ENCODE results near the gene ZNF581.

Gene ZNF581

DNA sequence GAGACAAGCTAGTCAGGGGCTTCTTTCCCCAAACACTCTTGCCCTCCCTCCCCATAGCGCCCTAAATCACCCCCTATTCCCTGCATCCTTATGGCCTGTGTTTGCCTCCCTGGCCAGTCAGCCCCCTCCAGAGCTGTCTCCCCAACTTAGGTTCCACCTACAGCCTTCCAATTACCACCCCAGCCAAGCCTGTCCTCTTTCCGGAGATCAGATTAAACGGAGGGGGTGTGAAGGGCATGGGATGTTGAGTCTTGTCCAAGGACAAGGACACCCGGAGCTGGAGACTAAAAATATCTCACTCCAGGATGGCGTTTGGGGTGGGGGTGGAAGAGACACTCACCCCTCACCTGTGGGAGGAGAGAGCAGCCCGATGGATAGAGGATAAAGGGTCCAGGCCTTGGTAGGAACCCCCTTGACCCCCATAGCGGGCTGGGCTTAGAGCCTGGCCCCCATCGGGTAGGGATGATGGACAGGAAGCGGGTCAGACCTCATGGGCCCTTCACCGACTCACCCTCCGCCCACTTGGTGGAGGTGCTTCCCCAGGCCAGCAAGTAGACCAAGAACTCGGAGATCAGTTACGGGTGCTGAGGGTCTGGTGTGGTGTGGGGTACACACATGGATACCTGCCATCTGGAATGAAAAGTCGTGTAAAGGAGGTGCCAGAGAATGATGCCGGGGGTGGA, 32.0 kb upstream of the ZNF581 start:
- DNase-seq (ENCODE audit: low read depth in 4 of 4, low spot score in 1 of 4): no peak

DNA sequence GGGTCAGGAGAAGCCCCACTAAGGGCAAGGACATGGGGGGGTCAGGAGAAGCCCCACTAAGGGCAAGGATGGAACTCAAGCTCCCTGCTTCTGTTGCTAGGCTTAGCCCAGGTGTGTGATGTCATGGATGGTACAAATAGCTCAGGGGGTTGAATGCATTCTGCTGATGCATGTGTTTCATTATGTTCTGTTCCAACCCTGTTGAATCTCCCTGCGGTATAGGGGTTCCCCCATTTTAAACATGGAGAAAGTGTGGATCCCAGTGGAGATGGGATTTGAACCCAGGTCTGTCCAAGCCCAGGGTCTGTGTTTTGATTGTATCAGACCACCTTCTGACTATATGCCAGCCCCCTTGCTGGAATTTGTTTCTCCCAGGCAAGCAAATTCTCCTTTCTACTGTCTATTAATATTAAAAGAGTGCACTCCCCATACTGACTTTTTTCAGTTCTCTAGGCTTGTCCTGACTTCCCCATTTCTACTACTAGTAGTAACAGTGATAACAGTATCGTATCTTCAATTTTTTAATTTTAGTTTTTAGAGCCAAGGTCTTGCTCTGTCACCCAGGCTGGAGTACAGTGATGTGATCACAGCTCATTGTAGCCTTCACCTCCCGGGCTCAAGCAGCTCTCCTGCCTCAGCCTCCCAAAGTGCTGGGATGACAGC, 31.3 kb upstream of the ZNF581 start:
- no peak for DNase-seq (ENCODE audit: low read depth in 4 of 4, low spot score in 1 of 4)

DNA sequence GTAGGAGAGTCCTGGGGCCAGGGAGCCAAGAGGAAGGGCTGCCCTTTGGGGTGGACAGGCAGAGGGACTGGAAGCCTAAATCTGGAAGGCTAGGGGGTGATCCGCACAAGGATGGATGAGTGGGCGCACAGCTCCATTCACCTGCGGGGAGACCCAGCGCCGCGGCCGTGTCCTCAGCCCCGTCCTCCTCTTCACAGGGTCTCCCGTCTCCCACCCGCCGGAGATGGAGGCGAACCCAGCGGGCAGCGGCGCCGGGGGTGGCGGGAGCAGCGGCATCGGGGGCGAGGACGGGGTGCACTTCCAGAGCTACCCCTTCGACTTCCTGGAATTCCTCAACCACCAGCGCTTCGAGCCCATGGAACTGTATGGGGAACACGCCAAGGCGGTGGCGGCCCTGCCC, 30.1 kb upstream of the ZNF581 start:
- no peak for DNase-seq (ENCODE audit: low read depth in 4 of 4, low spot score in 1 of 4)

DNA sequence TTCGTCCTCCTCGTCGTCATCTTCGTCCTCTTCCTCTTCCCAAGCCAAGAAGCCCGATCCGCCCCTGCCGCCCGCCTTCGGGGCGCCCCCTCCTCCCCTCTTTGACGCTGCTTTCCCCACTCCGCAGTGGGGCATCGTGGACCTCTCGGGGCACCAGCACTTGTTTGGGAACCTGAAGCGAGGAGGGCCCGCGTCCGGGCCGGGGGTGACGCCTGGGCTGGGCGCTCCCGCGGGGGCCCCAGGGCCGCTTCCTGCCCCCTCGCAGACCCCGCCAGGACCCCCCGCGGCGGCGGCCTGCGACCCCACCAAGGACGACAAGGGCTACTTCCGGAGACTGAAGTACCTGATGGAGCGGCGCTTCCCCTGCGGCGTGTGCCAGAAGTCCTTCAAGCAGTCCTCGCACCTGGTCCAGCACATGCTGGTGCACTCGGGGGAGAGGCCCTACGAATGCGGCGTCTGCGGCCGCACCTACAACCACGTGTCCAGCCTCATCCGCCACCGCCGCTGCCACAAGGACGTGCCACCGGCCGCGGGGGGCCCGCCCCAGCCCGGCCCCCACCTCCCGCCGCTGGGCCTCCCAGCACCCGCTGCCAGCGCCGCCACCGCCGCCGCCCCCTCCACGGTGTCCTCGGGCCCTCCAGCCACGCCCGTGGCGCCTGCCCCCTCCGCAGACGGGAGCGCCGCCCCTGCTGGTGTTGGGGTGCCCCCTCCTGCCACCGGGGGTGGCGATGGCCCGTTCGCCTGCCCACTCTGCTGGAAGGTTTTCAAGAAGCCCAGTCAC, 29.3 kb upstream of the ZNF581 start:
- no peak for DNase-seq (ENCODE audit: low read depth in 4 of 4, low spot score in 1 of 4)

DNA sequence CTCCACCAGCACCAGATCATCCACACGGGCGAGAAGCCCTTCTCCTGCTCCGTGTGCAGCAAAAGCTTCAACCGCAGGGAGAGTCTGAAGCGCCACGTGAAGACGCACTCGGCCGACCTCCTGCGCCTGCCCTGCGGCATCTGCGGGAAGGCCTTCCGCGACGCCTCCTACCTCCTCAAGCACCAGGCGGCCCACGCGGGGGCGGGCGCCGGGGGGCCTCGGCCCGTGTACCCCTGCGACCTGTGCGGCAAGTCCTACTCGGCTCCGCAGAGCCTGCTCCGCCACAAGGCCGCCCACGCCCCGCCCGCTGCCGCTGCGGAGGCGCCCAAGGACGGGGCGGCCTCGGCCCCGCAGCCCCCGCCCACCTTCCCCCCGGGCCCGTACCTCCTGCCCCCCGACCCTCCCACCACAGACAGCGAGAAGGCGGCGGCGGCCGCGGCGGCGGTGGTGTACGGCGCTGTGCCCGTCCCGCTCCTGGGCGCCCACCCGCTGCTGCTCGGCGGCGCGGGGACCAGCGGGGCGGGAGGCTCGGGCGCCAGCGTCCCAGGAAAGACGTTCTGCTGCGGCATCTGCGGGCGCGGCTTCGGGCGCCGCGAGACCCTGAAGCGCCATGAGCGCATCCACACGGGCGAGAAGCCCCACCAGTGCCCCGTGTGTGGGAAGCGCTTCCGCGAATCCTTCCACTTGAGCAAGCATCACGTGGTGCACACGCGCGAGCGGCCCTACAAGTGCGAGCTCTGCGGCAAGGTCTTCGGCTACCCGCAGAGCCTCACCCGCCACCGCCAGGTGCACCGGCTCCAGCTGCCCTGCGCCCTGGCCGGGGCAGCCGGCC, 28.5 kb upstream of the ZNF581 start:
- no peak for DNase-seq (ENCODE audit: low read depth in 4 of 4, low spot score in 1 of 4)

DNA sequence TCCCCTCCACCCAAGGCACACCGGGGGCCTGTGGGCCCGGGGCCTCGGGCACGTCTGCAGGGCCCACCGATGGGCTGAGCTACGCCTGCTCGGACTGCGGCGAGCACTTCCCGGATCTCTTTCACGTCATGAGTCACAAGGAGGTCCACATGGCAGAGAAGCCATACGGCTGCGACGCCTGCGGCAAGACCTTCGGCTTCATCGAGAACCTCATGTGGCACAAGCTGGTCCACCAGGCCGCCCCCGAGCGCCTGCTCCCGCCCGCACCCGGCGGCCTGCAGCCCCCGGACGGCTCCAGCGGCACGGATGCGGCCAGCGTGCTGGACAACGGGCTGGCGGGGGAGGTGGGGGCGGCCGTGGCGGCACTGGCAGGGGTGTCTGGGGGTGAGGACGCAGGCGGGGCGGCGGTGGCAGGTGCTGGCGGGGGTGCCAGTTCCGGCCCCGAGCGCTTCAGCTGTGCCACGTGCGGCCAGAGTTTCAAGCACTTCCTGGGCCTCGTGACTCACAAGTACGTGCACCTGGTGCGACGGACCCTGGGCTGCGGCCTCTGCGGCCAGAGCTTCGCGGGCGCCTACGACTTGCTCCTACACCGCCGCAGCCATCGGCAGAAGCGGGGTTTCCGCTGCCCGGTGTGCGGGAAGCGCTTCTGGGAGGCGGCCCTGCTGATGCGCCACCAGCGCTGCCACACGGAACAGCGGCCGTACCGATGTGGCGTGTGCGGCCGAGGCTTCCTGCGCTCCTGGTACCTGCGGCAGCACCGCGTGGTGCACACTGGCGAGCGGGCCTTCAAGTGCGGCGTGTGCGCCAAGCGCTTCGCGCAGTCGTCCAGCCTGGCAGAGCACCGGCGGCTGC, 27.7 kb upstream of the ZNF581 start:
- no peak for DNase-seq (ENCODE audit: low read depth in 4 of 4, low spot score in 1 of 4)

DNA sequence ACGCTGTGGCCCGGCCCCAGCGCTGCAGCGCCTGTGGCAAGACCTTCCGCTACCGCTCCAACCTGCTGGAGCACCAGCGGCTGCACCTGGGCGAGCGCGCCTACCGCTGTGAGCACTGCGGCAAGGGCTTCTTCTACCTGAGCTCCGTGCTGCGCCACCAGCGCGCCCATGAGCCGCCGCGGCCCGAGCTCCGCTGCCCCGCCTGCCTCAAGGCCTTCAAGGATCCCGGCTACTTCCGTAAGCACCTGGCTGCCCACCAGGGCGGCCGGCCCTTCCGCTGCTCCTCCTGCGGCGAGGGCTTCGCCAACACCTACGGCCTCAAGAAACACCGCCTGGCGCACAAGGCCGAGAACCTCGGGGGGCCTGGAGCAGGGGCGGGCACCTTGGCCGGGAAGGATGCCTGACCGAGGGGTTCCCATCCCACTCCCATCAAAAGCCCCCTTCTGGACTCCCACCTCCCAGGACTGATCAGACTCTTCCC, 27.0 kb upstream of the ZNF581 start:
- no peak for DNase-seq (ENCODE audit: low read depth in 4 of 4, low spot score in 1 of 4)

DNA sequence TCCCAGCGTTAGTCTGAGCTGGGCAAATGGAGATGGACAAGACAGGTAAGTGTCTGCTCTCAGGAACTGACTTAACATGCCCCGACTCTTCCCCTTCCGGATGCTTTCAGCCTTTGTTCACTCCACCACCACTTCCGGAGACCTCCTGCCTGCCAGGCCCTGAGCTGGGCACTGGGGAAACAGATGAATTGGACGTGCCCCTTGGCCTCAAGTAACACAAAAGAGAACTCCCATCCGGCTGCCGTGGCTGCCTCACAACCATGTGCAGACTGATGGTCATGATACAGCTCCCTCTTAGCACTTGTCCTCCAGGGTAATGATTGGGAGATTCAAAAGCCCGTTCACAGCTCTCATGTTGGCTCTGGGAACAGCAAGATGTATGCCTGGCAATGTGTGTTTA, 26.0 kb upstream of the ZNF581 start:
- DNase-seq (ENCODE audit: low read depth in 4 of 4, low spot score in 1 of 4): no peak

DNA sequence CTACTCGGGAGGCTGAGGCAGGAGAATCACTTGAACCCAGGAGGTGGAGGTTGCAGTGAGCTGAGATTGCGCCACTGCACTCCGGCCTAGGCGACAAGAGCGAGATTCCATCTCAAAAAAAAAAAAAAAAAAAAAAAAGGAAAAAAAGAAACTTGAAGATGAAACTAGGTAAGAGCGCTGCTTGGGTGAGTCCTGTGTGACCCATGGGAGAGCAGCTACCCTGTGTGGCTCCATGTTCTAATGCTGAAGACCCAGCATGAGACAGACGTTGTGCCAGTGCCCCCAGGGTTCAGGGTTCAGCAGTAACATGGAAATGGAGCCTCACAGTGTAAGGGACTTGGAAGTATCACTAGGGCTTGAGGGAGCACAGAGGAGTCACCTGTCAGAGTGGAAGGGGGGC, 25.0 kb upstream of the ZNF581 start:
- DNase-seq (ENCODE audit: low read depth in 4 of 4, low spot score in 1 of 4): no peak

DNA sequence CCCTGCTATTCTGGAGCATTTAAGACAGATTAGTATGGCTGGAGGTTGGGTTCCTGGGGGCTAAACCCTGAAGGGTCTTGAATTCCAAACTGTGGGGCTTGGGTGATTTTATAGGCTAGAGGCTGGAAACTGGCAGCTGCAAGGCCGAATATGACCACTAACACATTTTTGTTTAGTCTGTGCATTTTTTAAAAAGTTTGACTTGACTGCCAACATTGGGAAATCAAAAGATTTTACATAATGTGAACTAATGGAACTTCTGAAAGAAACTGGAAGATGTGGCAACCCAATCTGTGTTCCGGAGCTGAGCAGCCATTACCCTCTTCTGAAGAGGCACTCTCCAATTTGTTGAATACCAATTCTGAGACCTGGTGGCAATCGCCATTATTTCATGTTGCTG, 24.2 kb upstream of the ZNF581 start:
- no peak for DNase-seq (ENCODE audit: low read depth in 4 of 4, low spot score in 1 of 4)

DNA sequence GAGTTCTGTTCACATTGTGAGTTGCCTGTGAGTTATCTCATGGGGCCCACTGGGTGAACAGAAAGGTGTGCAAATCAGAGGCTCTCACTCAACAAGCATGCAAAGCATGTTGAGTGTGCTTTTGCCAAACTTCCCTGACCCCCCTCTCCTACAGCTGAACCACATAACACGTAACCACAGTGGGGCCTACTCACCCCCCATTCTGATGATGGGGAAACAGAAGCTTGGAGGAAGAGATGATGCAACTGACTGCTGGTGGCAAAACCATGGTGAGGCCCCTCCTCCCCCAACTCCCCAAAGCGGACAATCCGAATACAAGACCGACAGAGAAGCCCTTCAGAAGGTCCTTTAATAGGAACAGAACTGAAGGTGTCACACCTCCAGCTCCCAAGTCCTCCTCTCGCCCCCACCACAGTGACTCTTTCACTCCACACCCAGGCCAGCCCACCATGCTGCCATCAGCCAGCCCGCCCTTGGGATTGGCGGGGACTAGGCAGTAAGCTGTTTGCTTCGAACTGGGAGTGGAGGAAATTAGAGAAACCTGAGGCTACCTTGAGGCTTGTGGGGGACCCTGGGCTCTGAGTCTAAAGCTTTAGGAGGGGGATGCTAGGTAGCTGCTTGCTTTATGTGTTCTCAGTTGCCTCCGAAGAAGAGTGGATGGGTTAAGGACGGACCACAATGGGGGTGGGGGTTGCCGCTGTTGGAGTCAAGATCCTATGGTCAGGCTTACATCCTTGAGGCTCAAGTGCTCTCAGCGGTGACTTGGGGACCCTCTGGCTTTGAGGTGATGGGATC, 22.8 kb upstream of the ZNF581 start:
- no peak for DNase-seq (ENCODE audit: low read depth in 4 of 4, low spot score in 1 of 4)

DNA sequence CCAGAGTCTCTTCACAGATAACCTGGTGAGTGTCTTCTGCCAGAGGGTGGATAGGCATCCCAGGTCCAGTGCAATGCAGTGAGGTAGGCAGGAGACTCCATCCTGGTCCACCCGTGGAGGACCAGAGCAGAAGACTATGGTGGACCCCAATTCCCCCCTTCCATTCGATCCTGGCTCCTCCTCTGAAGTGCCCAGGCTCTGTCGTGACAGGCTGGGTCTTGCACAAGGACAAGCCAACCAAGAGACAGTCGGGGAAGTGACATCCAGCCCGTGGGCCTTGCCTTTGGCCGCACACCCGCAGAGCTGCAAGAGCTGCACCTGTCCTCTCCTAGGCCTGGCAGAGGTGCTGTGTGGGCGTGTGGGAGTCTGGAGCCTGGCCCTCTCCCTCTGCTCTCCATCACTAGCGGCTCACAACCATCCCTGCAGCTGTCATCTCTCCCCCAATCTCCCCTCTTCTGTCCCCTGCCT, 22.2 kb upstream of the ZNF581 start:
- no peak for DNase-seq (ENCODE audit: low read depth in 4 of 4, low spot score in 1 of 4)

DNA sequence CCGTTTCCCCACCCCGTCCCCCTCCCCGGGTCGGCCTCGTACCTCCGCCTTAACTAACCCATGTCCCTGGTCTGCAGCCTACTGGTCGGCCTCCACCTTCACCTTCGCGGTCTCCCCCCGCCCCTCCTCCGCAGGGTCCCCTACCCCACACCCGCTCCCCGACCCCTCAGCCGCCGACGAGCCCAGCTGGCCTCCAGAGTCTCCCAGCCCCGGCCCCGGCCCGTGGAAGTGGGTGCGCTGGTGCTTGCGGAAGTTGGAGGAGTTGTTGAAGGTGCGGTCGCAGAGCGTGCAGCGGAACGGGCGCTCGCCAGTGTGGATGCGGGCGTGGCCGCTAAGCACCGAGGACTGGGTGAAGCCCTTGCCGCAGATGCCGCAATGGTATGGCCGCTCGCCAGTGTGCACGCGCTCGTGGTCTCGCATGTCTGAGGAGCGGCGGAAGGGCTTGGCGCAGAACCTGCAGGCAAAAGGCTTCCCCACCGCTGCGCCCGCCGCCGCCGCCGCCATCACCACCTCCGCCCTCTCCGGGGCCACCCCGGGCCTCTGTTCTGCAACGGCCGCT, 21.7 kb upstream of the ZNF581 start:
- DNase-seq (ENCODE audit: low read depth in 4 of 4, low spot score in 1 of 4): no peak

DNA sequence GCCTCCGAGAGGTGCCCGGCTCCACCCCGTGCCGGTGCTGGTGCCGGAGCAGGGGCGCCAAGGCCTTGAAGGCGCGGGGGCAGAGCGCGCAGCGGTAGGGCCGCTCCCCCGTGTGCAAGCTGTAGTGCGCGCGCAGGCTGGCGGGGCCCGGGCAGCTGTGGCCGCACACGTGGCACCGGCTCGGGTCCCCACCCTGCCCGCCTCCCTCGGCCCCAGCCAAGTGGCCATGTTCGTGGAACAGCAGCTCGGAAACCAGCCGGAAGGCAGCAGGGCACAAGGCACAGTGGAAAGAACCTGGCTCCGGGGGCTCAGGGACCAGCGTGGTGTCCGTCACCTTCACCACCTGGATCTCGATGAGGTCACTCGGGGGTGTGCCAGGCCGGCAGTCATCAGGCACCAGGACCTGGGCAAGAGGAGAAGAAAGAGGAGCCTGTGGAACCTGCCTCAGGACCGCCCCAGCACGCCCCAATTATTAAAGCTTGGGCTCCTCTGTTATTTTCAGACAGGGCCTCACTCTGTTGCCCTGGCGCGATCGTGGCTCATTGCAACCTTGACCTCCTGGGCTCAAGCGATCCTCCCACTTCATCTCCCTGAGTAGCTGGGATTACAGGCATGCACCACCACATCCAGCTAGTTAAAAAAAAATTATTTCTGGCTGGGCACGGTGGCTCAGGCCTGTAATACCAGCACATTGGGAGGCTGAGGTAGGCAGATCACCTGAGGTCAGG, 21.0 kb upstream of the ZNF581 start:
- DNase-seq (ENCODE audit: low read depth in 4 of 4, low spot score in 1 of 4): no peak

DNA sequence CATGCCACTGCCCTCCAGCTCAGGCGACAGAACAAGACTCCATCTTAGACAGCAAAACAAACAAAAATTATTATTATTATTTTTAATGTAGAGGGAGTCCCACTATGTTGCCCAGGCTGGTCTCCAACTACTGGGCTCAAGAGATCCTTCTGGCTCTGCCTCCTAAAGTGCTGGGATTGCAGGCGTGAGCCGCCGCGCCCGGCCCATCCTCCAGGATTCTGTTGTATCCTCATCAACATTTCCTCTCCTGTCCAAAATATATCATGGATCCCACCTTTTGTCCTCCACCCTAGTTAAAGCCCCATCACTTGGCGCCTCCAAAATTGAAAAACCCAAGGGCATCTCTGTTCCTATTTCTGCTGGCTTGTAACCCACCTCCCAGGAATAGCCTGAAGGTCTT, 20.3 kb upstream of the ZNF581 start:
- no peak for DNase-seq (ENCODE audit: low read depth in 4 of 4, low spot score in 1 of 4)

DNA sequence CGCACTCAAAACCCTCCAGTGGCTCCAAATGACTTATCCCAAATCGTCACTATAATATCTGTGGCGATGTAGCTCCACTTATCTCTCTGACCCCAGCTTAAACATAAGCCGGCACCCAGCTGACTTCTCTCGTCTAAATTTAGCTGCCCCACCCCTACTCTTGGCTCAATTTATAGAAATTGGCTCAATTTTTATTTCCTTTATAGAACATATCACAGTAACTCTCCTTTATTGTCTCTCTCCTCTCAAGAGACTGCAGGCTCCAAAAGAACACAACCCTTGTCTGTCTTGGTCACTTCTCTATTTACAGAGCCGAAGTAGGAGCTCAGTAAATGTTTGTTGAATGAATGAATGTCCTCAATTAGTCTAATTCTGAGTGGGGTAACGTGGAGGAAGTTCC, 19.9 kb upstream of the ZNF581 start:
- no peak for DNase-seq (ENCODE audit: low read depth in 4 of 4, low spot score in 1 of 4)

DNA sequence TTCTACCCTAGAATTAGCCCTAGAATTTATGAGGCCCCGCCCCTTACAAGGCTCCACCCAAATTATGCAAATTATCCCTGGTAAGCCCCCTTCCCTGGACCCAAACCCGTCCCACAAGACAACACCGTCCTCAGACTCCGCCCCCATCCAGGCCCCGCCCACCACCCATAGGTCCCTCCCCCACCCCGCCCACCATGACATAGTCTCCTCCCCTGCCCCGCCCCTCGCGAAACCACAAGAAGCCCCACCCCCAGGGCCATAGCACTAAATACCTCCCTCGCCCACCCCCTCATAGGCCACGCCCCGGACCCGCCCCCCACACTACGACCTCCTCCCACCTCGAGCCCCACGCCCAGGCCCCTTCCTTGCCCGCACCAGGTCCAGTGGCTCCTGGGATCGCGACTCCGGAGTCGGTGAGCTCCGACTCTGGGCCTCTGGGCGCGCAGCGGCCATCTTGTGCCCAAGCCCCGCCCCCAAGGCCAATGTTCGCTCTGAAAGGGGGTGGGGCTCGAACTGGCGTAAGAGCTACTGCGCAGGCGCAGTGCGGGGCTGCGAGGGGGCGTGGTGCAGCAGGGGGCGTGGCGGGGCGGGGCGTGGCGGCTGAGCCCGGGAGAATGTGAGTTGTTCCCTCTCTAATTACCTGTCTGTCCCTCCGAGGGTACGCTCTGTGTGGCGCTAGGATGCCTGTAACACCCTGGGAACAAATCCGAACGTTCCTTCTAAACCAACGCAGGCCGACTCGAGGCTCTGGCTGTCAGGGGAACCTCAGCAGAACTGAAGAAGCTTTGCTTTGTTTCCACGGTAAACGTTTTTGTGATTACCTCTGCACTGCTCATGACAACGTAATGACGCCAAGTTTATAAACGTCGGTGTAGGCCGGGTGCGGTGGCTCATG, 19.1 kb upstream of the ZNF581 start, which contains the start of gene ZNF784:
Gene ZNF784, minus strand, starts transcription at position 458 of the 895 bp plus-strand sequence. Its CDS starts 5 bp downstream, at position 453.
- peak; percentile 89 to 96 (median 90) for DNase-seq (ENCODE audit: low read depth in 4 of 4, low spot score in 1 of 4)
